Immature natural killer cell (primary cell): ENCODE measurements around the gene KANSL1. TPM values are rescaled to one million over a fixed set of nuclear protein-coding genes. Genes with fewer than 3 reads are reported as not detected.

ENCODE experiments used
- DNase-seq, 3 donors: peaks; one replicate each; pipeline ENCODE4 v3.0.0; 2022; ENCODE audit warnings: mixed read lengths in 1 of 3
- H3K27ac Mint-ChIP-seq, 6 donors: one replicate each; pipeline ENCODE4 v1.8.0; 2020; ENCODE audit warnings: mixed read lengths in 6 of 6, mild to moderate bottlenecking in 5 of 6, inconsistent platforms in 4 of 6, moderate library complexity in 3 of 6
- H3K27me3 Mint-ChIP-seq, 3 donors: one replicate each; pipeline ENCODE4 v1.8.0; 2020 to 2021; ENCODE audit warnings: low read depth in 3 of 3, mild to moderate bottlenecking in 3 of 3, mixed read lengths in 3 of 3, moderate library complexity in 3 of 3, inconsistent platforms in 1 of 3
- H3K36me3 Mint-ChIP-seq, 3 donors: one replicate each; pipeline ENCODE4 v1.8.0; 2020; ENCODE audit warnings: mixed read lengths in 3 of 3, inconsistent platforms in 2 of 3, mild to moderate bottlenecking in 2 of 3
- H3K4me1 Mint-ChIP-seq, 2 donors: one replicate each; pipeline ENCODE4 v1.8.0; 2020; ENCODE audit warnings: inconsistent platforms in 2 of 2, mild to moderate bottlenecking in 2 of 2, mixed read lengths in 2 of 2, moderate library complexity in 1 of 2
- H3K4me3 Mint-ChIP-seq, 5 donors: one replicate each; pipeline ENCODE4 v1.8.0; 2020; ENCODE audit warnings: mild to moderate bottlenecking in 5 of 5, mixed read lengths in 5 of 5, inconsistent platforms in 3 of 5, moderate library complexity in 3 of 5
- H3K9me3 Mint-ChIP-seq, 6 donors: one replicate each; pipeline ENCODE4 v1.8.0; 2020; ENCODE audit warnings: mild to moderate bottlenecking in 6 of 6, mixed read lengths in 6 of 6, inconsistent platforms in 4 of 6, moderate library complexity in 3 of 6
- polyA plus RNA-seq, 3 donors: library from polyadenylated mRNA; unstranded; fragments of 300-500 nt; fragmentation: Illumina TruSeq; gene quantifications; one replicate each; pipeline ENCODE4 v1.2.3, GENCODE V29; 2021

KANSL1 gene
- polyA plus RNA-seq, 3 donors from 2014 or later = 3.3 to 21.9 (median 8.6) TPM

- Mint-ChIP-seq H3K4me3 (no peak overlapping the region), H3K36me3 (peaks cover 28 to 42% (median 31%) of the 10 kb centered on the region in 3 donors), H3K4me1 (peaks cover 10 to 18% of the 10 kb centered on the region in 2 donors)
Measured at GRCh38 chr17:46037722-46038255, 155.4 kb downstream of the KANSL1 start.

GRCh38 chr17:46036491-46036890 is 156.7 kb downstream of the KANSL1 start:
- H3K4me1 Mint-ChIP-seq = peaks cover 10 to 18% of the 10 kb centered on the region in 2 donors
- H3K4me3 Mint-ChIP-seq = no peak overlapping the region
- H3K9me3 Mint-ChIP-seq = no peaks in the 10 kb centered on the region
- no peak for DNase-seq
- peak overlapping the region in 4 of 6 donors; percentile 63 to 82 (median 72) for H3K27ac Mint-ChIP-seq
- H3K36me3 Mint-ChIP-seq = peaks cover 29 to 55% (median 36%) of the 10 kb centered on the region in 3 donors
- H3K27me3 Mint-ChIP-seq = peaks cover 2 to 24% (median 4%) of the 10 kb centered on the region in 3 donors

More at GRCh38 chr17:46037722-46038255, 155.4 kb downstream of the KANSL1 start:
- Mint-ChIP-seq H3K27ac (peak overlapping the region in 5 of 6 donors; percentile 1 to 64 (median 27)), H3K9me3 (no peaks in the 10 kb centered on the region), H3K27me3 (peaks cover 2 to 15% (median 4%) of the 10 kb centered on the region in 3 donors)
- DNase-seq = no peak

DNA sequence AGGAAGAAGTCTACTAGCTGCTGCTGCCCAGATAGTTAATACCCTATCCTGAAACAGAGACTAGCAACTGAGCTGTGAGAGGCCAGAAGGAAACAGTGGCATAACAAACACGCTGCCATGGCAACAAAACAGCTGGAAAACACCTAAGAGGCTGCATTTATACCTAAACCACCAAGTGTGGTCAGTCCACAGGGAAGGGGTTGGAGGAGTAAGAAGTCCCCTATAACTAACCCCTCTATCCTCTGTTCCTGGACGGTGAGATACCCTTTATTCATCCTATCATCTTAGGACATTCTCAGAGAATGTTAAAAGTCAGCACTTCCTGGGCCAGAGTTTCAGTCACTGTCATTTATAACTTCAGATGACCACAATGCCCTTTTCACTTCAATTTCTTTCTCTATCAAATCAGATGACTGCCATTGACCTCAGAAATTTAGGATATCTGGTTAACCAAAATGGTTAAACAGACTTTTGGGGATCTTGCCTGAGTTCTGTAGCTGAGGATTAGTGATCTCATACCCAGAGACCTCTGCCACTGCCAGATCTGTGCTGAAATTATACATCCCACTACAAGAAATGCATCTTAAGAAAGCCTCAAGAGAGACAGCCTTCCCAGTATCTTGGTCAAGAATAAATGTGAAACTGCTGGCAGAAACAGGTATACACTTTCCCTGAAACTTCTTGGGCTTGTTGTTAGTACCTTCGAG is 158.0 kb downstream of the KANSL1 start:
- Mint-ChIP-seq H3K9me3 (no peaks in the 10 kb centered on the region), H3K27ac (peak overlapping the region; percentile 54 to 82 (median 67)), H3K4me3 (peak overlapping the region in 1 of 5 donors; percentile 2), H3K36me3 (peaks cover 36 to 62% (median 41%) of the 10 kb centered on the region in 3 donors), H3K27me3 (peaks cover 2 to 32% (median 13%) of the 10 kb centered on the region in 3 donors), H3K4me1 (peaks cover 8 to 11% of the 10 kb centered on the region in 2 donors)
- peak; percentile 13 to 43 (median 41) for DNase-seq

DNA sequence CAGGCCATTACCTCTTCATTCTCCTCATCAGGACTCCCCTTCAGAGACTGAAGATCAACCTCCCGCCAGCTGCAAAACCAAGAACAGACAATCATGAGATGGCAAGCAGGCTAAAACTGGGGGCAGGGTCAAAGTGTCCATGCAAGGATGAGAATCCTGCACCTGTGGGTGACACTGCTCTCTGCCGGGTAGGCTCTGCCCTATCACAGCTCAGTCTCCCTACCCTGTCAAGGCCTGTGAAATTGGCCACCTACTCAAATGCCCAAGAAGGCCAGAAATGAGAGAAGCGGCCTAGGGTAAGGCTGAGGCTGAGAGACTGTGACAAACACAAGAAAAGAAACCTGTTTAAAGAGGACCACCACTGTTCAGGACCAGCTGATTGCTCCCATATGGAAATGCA is 159.8 kb downstream of the KANSL1 start:
- H3K4me3 Mint-ChIP-seq = no peak overlapping the region
- peaks cover 41 to 67% (median 50%) of the 10 kb centered on the region in 3 donors for H3K36me3 Mint-ChIP-seq
- H3K27me3 Mint-ChIP-seq = peaks cover 2 to 32% (median 15%) of the 10 kb centered on the region in 3 donors
- H3K9me3 Mint-ChIP-seq = no peaks in the 10 kb centered on the region
- H3K27ac Mint-ChIP-seq = peak overlapping the region in 2 of 6 donors; percentile 63 to 82
- no peak for DNase-seq
- H3K4me1 Mint-ChIP-seq = peaks cover 18 to 23% of the 10 kb centered on the region in 2 donors

GRCh38 chr17:46032909-46033308 is 160.3 kb downstream of the KANSL1 start:
- H3K36me3 Mint-ChIP-seq = peaks cover 37 to 65% (median 45%) of the 10 kb centered on the region in 3 donors
- H3K27me3 Mint-ChIP-seq = peaks cover 2 to 32% (median 15%) of the 10 kb centered on the region in 3 donors
- H3K4me1 Mint-ChIP-seq = peaks cover 17 to 23% of the 10 kb centered on the region in 2 donors
- no peak for DNase-seq
- no peak overlapping the region for H3K4me3 Mint-ChIP-seq
- H3K9me3 Mint-ChIP-seq = no peaks in the 10 kb centered on the region
- H3K27ac Mint-ChIP-seq = peak overlapping the region in 3 of 6 donors; percentile 27 to 82 (median 63)

- peak overlapping the region in 1 of 6 donors; percentile 32 for H3K27ac Mint-ChIP-seq
- H3K27me3 Mint-ChIP-seq = peaks cover 2 to 29% (median 19%) of the 10 kb centered on the region in 3 donors
Measured at GRCh38 chr17:46031920-46032319, 161.3 kb downstream of the KANSL1 start.

GRCh38 chr17:46031440-46031839 is 161.8 kb downstream of the KANSL1 start:
- H3K36me3 Mint-ChIP-seq = peaks cover 31 to 65% (median 39%) of the 10 kb centered on the region in 3 donors
- H3K9me3 Mint-ChIP-seq = no peaks in the 10 kb centered on the region
- H3K27me3 Mint-ChIP-seq = peaks cover 0 to 30% (median 21%) of the 10 kb centered on the region in 3 donors
- no peak for DNase-seq
- H3K27ac Mint-ChIP-seq = peak overlapping the region in 3 of 6 donors; percentile 2 to 79 (median 31)
- H3K4me1 Mint-ChIP-seq = peaks cover 19 to 31% of the 10 kb centered on the region in 2 donors
- H3K4me3 Mint-ChIP-seq = no peak overlapping the region

More at GRCh38 chr17:46031920-46032319, 161.3 kb downstream of the KANSL1 start:
- Mint-ChIP-seq H3K4me3 (no peak overlapping the region), H3K36me3 (peaks cover 31 to 63% (median 40%) of the 10 kb centered on the region in 3 donors), H3K4me1 (peaks cover 19 to 28% of the 10 kb centered on the region in 2 donors), H3K9me3 (no peaks in the 10 kb centered on the region)
- DNase-seq = no peak

- Mint-ChIP-seq H3K4me3 (no peak overlapping the region), H3K27ac (peak overlapping the region; percentile 0 to 93 (median 46)), H3K36me3 (peaks cover 31 to 60% (median 39%) of the 10 kb centered on the region in 3 donors), H3K9me3 (no peaks in the 10 kb centered on the region), H3K27me3 (peaks cover 0 to 31% (median 24%) of the 10 kb centered on the region in 3 donors), H3K4me1 (peaks cover 20 to 30% of the 10 kb centered on the region in 2 donors)
- no peak for DNase-seq
Measured at GRCh38 chr17:46030752-46031151, 162.5 kb downstream of the KANSL1 start.

DNA sequence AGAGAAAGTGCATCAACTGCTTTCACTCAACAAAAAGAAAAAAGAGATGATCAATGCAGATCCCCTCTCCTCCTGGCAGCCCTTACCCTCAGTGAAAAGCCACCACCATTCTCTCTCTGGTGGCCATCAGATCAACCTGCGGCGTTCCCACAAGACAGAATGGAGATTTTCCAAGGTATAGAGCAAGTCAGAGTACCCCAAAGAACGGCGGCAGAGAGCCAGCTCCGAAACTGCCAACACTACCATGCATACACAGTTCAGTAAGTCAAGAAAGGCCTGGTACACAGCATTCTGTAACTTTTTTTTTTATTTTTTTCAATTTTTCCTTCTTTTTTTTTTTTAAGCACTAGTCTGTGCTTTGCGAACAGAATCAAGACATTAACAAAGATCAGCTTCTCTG is 163.6 kb downstream of the KANSL1 start:
- peaks cover 0 to 26% (median 24%) of the 10 kb centered on the region in 3 donors for H3K27me3 Mint-ChIP-seq
- no peaks in the 10 kb centered on the region for H3K9me3 Mint-ChIP-seq
- DNase-seq = no peak
- H3K27ac Mint-ChIP-seq = peak overlapping the region; percentile 57 to 79 (median 62)
- H3K4me3 Mint-ChIP-seq = no peak overlapping the region
- peaks cover 29 to 58% (median 34%) of the 10 kb centered on the region in 3 donors for H3K36me3 Mint-ChIP-seq
- H3K4me1 Mint-ChIP-seq = peaks cover 23 to 35% of the 10 kb centered on the region in 2 donors

- Mint-ChIP-seq H3K9me3 (no peaks in the 10 kb centered on the region), H3K4me1 (peaks cover 28 to 39% of the 10 kb centered on the region in 2 donors), H3K27ac (peak overlapping the region; percentile 62 to 79 (median 65)), H3K4me3 (no peak overlapping the region), H3K27me3 (peaks cover 0 to 26% (median 24%) of the 10 kb centered on the region in 3 donors), H3K36me3 (peaks cover 23 to 54% (median 29%) of the 10 kb centered on the region in 3 donors)
- DNase-seq = no peak
Measured at GRCh38 chr17:46028981-46029565, 164.2 kb downstream of the KANSL1 start.

- Mint-ChIP-seq H3K9me3 (no peaks in the 10 kb centered on the region), H3K4me3 (no peak overlapping the region), H3K36me3 (peaks cover 19 to 51% (median 25%) of the 10 kb centered on the region in 3 donors), H3K27ac (peak overlapping the region; percentile 26 to 79 (median 70)), H3K27me3 (peaks cover 0 to 26% (median 24%) of the 10 kb centered on the region in 3 donors), H3K4me1 (peaks cover 34 to 46% of the 10 kb centered on the region in 2 donors)
- DNase-seq = no peak
Measured at GRCh38 chr17:46028374-46028773, 164.9 kb downstream of the KANSL1 start.

DNA sequence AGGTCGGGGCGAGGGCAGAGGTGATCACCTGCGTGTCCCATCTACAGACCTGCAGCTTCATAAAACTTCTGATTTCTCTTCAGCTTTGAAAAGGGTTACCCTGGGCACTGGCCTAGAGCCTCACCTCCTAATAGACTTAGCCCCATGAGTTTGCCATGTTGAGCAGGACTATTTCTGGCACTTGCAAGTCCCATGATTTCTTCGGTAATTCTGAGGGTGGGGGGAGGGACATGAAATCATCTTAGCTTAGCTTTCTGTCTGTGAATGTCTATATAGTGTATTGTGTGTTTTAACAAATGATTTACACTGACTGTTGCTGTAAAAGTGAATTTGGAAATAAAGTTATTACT is 165.3 kb downstream of the KANSL1 start:
- H3K36me3 Mint-ChIP-seq = peaks cover 17 to 49% (median 25%) of the 10 kb centered on the region in 3 donors
- DNase-seq = no peak
- H3K4me3 Mint-ChIP-seq = no peak overlapping the region
- H3K27ac Mint-ChIP-seq = peak overlapping the region; percentile 18 to 79 (median 62)
- peaks cover 39 to 50% of the 10 kb centered on the region in 2 donors for H3K4me1 Mint-ChIP-seq
- no peaks in the 10 kb centered on the region for H3K9me3 Mint-ChIP-seq
- peaks cover 0 to 26% (median 24%) of the 10 kb centered on the region in 3 donors for H3K27me3 Mint-ChIP-seq

GRCh38 chr17:46027048-46027975 is 165.9 kb downstream of the KANSL1 start:
- Mint-ChIP-seq H3K4me1 (peaks cover 45 to 56% of the 10 kb centered on the region in 2 donors), H3K9me3 (no peaks in the 10 kb centered on the region), H3K4me3 (no peak overlapping the region), H3K27ac (peak overlapping the region; percentile 48 to 87 (median 71)), H3K27me3 (peaks cover 0 to 24% (median 21%) of the 10 kb centered on the region in 3 donors), H3K36me3 (peaks cover 19 to 44% (median 19%) of the 10 kb centered on the region in 3 donors)
- DNase-seq = no peak
